HepG2 (cell line): ENCODE measurements around the gene SSPN.

Source experiments
- CCAR2 ChIP-seq: fragments of 200-400 bp; formaldehyde crosslinking; optimal IDR thresholded peaks from 2 replicates; pipeline ENCODE3; 2018; ENCODE audit warnings: low read depth, mild to moderate bottlenecking, low read length, moderate library complexity
- EZH2 ChIP-seq: conservative IDR thresholded peaks from 2 replicates; pipeline ENCODE4 v1.6.1; 2012; ENCODE audit warnings: mild to moderate bottlenecking, low read depth, low read length, moderate library complexity
- KDM1A ChIP-seq: IDR thresholded peaks from 2 replicates; pipeline ENCODE4 v1.6.1; 2016; ENCODE audit warnings: missing compliant biosample characterization
- REL ChIP-seq: sonication (generic); formaldehyde crosslinking; conservative IDR thresholded peaks from 2 replicates; pipeline ENCODE4 v1.8.0; 2022; ENCODE audit warnings: mild to moderate bottlenecking, missing genetic modification reagents, moderate library complexity
- ZBTB20 ChIP-seq: sonication (generic); formaldehyde crosslinking; IDR thresholded peaks from 2 replicates; pipeline ENCODE4 v1.8.1; 2023; ENCODE audit warnings: missing genetic modification reagents, low read depth, mild to moderate bottlenecking, borderline replicate concordance
- ZNF274 ChIP-seq: sonication (generic); formaldehyde crosslinking; IDR thresholded peaks from 2 replicates; pipeline ENCODE4 v1.5.1; 2020; ENCODE audit warnings: mild to moderate bottlenecking, missing genetic modification reagents
- ZNF775 ChIP-seq: sonication (generic); formaldehyde crosslinking; IDR thresholded peaks from 2 replicates; pipeline ENCODE4 v1.4.0; 2020; ENCODE audit warnings: missing genetic modification reagents, mild to moderate bottlenecking, moderate library complexity, borderline replicate concordance
- TF ChIP-seq, protein P1 (sequence below): sonication (generic); formaldehyde crosslinking; IDR thresholded peaks from 2 replicates; pipeline ENCODE4 v1.5.0; 2020; ENCODE audit warnings: mild to moderate bottlenecking, missing genetic modification reagents, moderate library complexity

GRCh38 chr12:26275313-26276131, 80.1 kb downstream of the SSPN start:
- TF ChIP-seq CCAR2: no peak
- TF ChIP-seq EZH2: no peak
- no peak for TF ChIP-seq ZBTB20 (CRISPR knock-in tag)
- TF ChIP-seq, protein P1, sequence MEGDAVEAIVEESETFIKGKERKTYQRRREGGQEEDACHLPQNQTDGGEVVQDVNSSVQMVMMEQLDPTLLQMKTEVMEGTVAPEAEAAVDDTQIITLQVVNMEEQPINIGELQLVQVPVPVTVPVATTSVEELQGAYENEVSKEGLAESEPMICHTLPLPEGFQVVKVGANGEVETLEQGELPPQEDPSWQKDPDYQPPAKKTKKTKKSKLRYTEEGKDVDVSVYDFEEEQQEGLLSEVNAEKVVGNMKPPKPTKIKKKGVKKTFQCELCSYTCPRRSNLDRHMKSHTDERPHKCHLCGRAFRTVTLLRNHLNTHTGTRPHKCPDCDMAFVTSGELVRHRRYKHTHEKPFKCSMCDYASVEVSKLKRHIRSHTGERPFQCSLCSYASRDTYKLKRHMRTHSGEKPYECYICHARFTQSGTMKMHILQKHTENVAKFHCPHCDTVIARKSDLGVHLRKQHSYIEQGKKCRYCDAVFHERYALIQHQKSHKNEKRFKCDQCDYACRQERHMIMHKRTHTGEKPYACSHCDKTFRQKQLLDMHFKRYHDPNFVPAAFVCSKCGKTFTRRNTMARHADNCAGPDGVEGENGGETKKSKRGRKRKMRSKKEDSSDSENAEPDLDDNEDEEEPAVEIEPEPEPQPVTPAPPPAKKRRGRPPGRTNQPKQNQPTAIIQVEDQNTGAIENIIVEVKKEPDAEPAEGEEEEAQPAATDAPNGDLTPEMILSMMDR (CRISPR knock-in tag): no peak
- no peak for TF ChIP-seq REL (CRISPR knock-in tag)
- TF ChIP-seq ZNF775 (CRISPR knock-in tag): no peak
- TF ChIP-seq ZNF274 (CRISPR knock-in tag): no peak
- no peak for TF ChIP-seq KDM1A (CRISPR knock-in tag)
